Ovary (tissue), 3 donors: ENCODE data around the gene GGCX.

ENCODE experiments used
- CTCF ChIP-seq, 3 donors: fragments of 450-650 bp in 2 of 3; fragments of 200-600 bp in 1 of 3; IDR thresholded peaks; one replicate each; pipeline versions ENCODE4 v1.5.1 to v1.8.0; 2016 to 2022; ENCODE audit warnings: antibody characterized with exemption in 3 of 3, mild to moderate bottlenecking in 1 of 3
- EP300 ChIP-seq: sonication (generic); formaldehyde crosslinking; IDR thresholded peaks from one replicate; pipeline ENCODE4 v1.6.1; 2017; ENCODE audit warnings: antibody characterized with exemption
- donor health status: DM: no; HTN: no; CAD: no.

GRCh38 chr2:85557130-85557529 lies 4.2 kb downstream of the GGCX start:
- TF ChIP-seq EP300: no peak
- no peak for TF ChIP-seq CTCF (IDR thresholded peaks at IDR 0.05)
